ENCODE measurements around the gene TAOK1.

TAOK1 gene

DNA sequence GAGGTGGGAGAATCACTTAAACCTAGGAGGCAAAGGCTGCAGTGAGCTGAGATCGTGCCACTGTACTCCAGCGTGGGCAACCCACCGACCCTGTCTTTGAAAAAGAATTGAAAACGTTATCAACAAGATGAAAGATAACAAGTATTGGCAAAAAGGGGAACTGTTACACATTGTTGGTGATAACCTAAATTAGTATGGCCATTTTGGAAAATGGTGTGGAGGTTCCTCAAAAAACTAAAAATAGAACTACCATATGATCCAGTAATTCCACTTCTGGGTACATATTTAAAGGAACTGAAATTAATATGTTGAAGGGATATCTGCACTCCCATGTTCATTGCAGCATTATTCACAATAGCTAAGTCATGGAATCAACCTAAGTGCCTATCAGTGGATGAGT is 115.7 kb downstream of the TAOK1 start:
- DNase-seq (ENCODE audit: low spot score): no peak
- TF ChIP-seq CTCF (IDR thresholded peaks at IDR 0.05; ENCODE audit: extremely low read depth, insufficient read depth, missing control alignments): no peak
- in situ Hi-C loops (cut with MboI; ENCODE audit: low pct_unique_long_range_greater_than_20kb, low sequenced_read_pairs, unreplicated experiment): no loop called here

- in situ Hi-C loops (cut with MboI; ENCODE audit: low pct_unique_long_range_greater_than_20kb, low sequenced_read_pairs, unreplicated experiment): no loop called here
- no peak for TF ChIP-seq CTCF (IDR thresholded peaks at IDR 0.05; ENCODE audit: extremely low read depth, insufficient read depth, missing control alignments)
- no peak for DNase-seq (ENCODE audit: low spot score)
These were observed 120.8 kb downstream of the TAOK1 start for GRCh38 chr17:29510953-29511352.

DNA sequence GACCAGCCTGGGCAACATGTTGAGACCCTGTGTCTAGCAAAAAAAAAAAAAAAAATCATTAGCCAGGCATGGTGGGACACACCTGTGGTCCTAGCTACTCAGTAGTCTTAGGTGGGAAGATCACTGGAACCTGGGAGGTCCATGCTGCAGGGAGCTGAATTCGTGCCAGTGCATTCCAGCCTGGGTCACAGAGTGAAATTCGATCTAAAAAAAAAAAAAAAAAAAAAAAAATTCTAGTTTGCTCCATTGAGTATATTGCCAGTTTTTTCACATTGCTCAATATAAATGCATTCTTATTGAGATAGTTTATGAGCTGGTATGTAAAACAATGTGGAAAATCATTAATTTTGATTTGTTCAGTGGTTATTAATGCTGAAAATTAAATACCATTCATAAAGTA is 124.6 kb downstream of the TAOK1 start:
- in situ Hi-C loops (cut with MboI; ENCODE audit: low pct_unique_long_range_greater_than_20kb, low sequenced_read_pairs, unreplicated experiment): no loop called here
- no peak for TF ChIP-seq CTCF (IDR thresholded peaks at IDR 0.05; ENCODE audit: extremely low read depth, insufficient read depth, missing control alignments)
- DNase-seq (ENCODE audit: low spot score): no peak

- in situ Hi-C loops (cut with MboI; ENCODE audit: low pct_unique_long_range_greater_than_20kb, low sequenced_read_pairs, unreplicated experiment): no loop called here
- no peak for TF ChIP-seq CTCF (IDR thresholded peaks at IDR 0.05; ENCODE audit: extremely low read depth, insufficient read depth, missing control alignments)
- no peak for DNase-seq (ENCODE audit: low spot score)
These were observed 128.2 kb downstream of the TAOK1 start for GRCh38 chr17:29518359-29518758.

GRCh38 chr17:29524692-29525091 is 134.5 kb downstream of the TAOK1 start:
- no peak for DNase-seq (ENCODE audit: low spot score)
- in situ Hi-C loops (cut with MboI; ENCODE audit: low pct_unique_long_range_greater_than_20kb, low sequenced_read_pairs, unreplicated experiment): no loop called here
- TF ChIP-seq CTCF (IDR thresholded peaks at IDR 0.05; ENCODE audit: extremely low read depth, insufficient read depth, missing control alignments): no peak

DNA sequence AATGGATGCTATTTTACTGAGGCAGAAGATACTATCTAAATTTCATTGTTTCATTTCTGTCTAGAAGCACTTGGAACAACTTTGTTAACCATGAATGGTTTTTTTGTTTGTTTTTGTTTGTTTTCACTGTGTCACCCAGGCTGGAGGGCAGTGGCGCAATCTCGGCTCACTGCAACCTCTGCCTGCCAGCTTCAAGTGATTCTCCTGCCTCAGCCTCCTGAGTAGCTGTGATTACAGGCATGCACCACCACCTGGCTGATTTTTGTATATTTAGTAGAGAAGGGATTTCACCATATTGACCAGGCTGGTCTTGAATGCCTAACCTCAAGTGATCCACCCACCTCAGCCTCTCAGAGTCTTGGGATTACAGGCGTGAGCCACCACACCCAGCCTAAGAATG is 136.2 kb downstream of the TAOK1 start:
- TF ChIP-seq CTCF (IDR thresholded peaks at IDR 0.05; ENCODE audit: extremely low read depth, insufficient read depth, missing control alignments): no peak
- in situ Hi-C loops (cut with MboI; ENCODE audit: low pct_unique_long_range_greater_than_20kb, low sequenced_read_pairs, unreplicated experiment): no loop called here
- DNase-seq (ENCODE audit: low spot score): no peak

GRCh38 chr17:29533976-29534375 is 143.8 kb downstream of the TAOK1 start:
- in situ Hi-C loops (cut with MboI; ENCODE audit: low pct_unique_long_range_greater_than_20kb, low sequenced_read_pairs, unreplicated experiment): no loop called here
- TF ChIP-seq CTCF (IDR thresholded peaks at IDR 0.05; ENCODE audit: extremely low read depth, insufficient read depth, missing control alignments): no peak
- DNase-seq (ENCODE audit: low spot score): no peak

All from GM13977 (cell line).